ENCODE data around the gene ELANE.

DNA sequence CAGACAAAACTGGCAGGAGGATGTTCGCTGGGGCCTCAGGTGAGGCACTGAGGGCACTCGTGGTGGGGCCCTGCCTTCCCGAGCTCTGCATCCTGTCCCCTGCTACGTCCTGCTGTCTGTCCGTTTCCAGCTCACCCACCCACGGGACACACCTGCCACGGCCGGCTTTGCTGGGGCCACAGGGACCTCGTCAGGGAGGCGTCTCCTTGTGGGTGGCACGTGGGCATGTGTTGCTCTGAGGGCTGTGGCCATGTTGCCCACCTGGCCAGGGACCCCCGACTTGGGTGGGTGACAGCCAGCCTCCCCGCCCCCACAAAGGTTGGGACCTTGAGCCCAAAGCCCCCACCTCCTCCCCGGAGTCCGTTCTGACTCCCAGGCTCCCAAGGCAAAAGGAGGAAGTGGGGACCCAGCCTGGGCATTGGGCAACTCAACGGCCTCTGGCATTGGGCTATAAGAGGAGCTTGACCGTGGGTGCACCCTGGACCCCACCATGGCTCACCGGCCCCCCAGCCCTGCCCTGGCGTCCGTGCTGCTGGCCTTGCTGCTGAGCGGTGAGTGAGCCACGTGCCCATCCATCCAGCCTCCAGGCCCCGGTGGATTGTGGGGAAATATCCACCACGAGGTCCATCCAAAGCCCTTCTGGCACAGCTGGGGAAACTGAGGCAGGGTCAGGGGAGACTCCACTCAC, 11.4 kb upstream of the ELANE start, which contains the start of gene PRTN3:
- no peak for TF ChIP-seq CTCF (IDR thresholded peaks at IDR 0.05 in 8 of 11, conservative IDR thresholded peaks at IDR 0.05 in 3 of 11)
- TF ChIP-seq POLR2AphosphoS5 (IDR thresholded peaks at IDR 0.05) = no peak
